Activated CD4-positive, alpha-beta T cell treated with anti-CD3 and anti-CD28 coated beads, Interleukin-2, amount 50 U/mL, for 4 hours (primary cell): ENCODE results near the gene ZNF648.
A peak's percentile ranks its signal among the peaks of the same experiment; 100 is the strongest.
"Not testable (repeated sequence)": the region's sequence is repeated elsewhere in the genome, so short reads cannot be mapped to it uniquely, and the experiment has no call there.

Experiments
- DNase-seq, 2 experiments: peaks; one replicate each; pipeline ENCODE4 v3.0.0-alpha.2; 2020

ZNF648 gene

GRCh38 chr1:182069028-182069466 is 7.5 kb upstream of the ZNF648 start:
- no peak for DNase-seq

DNA sequence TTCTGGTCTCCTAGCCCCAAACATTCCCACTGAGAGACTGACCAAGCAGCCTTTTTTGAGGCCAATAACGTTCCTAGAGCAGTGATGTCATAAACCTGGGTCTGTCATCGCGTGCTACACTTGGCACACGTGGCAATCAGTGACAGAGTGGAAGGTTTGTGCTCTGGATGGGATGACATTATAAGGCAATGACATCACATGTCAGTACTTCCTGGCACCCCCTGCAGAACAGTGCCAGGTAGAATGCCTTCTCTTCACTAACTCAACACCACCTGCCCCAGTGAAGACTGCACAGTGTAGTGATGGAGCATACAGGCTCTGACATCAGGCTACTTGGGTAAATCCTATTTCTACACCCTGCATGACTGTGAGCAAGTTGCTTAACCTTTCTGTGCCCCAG is 5.4 kb upstream of the ZNF648 start:
- no peak for DNase-seq

DNA sequence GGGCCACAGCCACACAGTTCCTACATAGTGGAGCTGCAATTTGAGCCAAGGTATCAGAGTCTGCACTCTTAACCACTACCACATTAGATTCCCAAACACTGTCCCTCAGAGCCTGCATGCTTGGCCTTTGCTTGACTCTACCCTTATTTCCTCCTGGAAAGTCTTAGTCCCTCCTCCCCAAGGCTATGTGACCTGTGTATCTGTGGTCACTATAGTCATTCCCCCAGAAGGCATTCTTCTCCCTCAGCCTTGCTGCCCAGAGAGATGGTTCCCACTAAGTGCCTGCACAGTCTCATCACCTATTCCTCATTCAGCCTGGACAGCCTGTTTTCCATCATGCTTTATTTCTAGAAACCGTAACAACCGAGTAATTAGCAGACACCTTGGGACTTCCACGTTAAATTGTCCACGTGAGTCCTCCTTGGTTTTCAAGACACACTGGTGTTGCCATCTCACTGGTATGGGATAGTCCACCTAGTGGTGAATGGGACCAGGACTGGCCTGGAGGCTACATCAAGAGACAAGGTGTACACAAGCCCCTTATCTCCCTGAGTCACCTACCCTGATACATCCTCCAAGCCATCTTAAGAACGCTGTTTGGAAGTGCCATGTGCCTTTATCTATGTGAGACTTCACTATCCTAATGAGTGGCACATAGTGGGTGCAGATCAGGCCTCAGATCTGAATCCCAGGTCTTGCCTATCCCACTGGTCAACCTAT is 3.8 kb upstream of the ZNF648 start:
- no peak for DNase-seq

GRCh38 chr1:182064611-182065010 is 3.1 kb upstream of the ZNF648 start:
- DNase-seq = no peak

GRCh38 chr1:182062223-182062622 is 711 bp upstream of the ZNF648 start:
- no peak for DNase-seq

- DNase-seq = no peak
These were observed 635 bp downstream of the ZNF648 start for GRCh38 chr1:182060877-182061276.

DNA sequence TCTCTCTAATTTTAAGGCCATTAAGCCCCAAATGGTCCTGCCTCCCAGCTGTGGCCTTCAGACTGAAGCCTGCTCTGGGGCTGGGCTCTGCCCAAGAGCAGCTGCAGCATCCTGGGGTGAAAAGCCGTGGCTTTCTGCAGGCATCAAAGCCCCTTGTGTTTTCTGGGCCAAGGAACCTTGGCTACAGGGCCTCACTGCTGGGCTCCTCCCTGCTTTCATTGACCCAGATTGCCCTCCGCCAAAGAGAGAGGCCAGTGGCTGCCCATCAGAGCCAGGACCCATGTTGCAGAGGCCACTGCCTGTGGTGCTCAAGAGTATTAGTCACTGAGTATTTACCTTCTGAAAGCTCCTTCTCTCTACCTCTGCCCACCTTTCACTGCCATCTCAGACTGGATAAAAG is 1.6 kb downstream of the ZNF648 start:
- no peak for DNase-seq

- DNase-seq = no peak
These were observed 4.7 kb downstream of the ZNF648 start for GRCh38 chr1:182056601-182057366.

GRCh38 chr1:182054698-182055326 is 6.7 kb downstream of the ZNF648 start:
- peak; percentile 50 to 59 for DNase-seq

DNA sequence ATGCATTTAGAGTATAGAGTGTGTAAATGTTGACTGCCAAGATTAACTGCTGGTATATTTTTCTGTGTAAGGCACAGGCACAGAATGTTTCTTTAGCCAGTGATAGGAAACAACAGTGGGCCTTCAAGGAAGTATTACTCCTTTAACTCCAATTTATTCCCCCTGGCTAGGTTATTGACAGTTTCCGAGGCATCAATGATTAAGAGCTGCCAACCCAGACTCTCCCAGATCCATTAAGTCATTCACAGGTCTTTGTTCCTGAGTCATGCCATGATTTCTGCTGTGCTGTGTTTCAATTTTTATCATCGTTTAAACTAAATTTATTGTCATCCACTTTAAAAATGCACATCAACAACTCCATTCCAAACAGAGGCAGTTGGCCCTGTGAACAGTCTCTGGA is 9.2 kb downstream of the ZNF648 start:
- DNase-seq = no peak

DNA sequence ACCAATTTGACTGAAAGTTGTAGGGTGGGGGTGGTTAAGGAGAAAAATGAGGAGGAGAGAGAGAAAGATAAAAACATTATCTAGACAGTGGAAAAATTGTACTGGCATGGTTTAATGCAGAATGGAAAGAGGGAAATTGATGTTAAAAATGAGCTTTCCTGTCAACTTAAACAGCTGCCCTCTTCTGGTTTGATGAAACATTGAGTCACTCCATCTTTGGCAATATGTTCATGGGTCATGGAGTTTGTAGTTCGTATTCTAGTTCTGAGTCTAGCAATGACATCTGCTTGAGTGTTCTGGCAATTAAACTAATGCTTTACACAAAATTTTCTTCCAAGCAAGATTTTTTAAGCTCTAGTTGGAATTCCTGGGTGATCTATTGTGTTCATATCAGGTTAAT is 9.6 kb downstream of the ZNF648 start:
- DNase-seq = no peak

GRCh38 chr1:182050481-182051448 is 10.7 kb downstream of the ZNF648 start:
- DNase-seq = no peak

DNA sequence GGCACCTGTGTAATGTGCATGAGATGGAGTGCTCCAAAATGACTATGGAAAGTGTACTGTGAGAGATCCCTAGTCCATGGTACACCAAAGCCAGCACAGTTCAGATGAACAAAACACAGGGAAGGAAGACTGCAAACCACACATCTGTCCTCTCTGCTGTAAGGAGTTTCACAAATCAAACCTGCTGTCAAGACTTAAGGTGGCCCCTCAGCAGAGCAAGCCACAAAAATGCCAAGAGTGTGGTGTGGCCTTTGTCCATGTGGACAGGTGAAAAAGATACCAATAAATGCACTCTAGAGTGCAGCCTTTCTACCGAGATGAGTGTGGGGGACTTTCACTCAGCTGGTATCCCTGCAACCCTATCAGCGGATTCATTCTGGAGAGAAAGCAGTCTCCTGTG is 12.9 kb downstream of the ZNF648 start:
- no peak for DNase-seq

- no peak for DNase-seq
These were observed 14.7 kb downstream of the ZNF648 start for GRCh38 chr1:182046763-182047162.

DNA sequence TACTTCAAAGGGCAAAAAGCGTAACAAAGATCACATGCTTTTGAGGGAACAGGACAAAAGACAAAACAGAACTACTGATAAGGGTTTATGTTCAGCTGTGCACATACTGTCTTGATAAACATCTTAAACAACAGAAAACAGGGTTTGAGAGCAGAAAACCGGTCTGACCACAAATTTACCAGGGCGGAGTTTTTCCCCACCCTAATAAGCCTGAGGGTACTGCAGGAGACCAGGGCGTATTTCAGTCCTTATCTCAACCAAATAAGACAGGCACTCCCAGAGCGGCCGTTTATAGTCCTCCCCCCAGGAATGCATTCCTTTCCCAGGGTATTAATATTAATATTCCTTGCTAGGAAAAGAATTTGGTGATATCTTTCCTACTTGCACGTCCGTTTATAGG is 16.0 kb downstream of the ZNF648 start:
- DNase-seq = not testable (repeated sequence)

DNA sequence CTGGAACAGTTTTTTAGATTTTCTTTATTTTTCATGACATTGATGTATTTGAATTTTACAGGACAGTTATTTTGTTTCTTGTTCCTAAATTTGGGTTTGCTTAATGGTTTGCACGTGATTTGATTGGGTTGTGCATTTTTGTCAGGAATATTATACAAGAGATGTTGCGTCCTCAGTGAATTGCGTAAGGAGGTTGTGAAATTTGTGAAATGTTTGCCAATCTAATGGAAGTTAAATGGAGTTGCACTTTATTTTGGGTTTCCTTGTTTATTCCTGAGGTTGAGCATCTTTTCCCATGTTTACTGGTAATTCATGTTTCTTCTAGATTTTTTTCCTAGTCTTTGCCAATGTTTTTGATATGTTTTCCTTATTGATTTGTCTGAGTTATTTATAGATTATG is 19.9 kb downstream of the ZNF648 start:
- no peak for DNase-seq

GRCh38 chr1:182038220-182038619 is 23.3 kb downstream of the ZNF648 start:
- no peak for DNase-seq

- no peak for DNase-seq
These were observed 26.3 kb downstream of the ZNF648 start for GRCh38 chr1:182035097-182035770.

- DNase-seq = no peak
These were observed 29.3 kb downstream of the ZNF648 start for GRCh38 chr1:182032251-182032650.

DNA sequence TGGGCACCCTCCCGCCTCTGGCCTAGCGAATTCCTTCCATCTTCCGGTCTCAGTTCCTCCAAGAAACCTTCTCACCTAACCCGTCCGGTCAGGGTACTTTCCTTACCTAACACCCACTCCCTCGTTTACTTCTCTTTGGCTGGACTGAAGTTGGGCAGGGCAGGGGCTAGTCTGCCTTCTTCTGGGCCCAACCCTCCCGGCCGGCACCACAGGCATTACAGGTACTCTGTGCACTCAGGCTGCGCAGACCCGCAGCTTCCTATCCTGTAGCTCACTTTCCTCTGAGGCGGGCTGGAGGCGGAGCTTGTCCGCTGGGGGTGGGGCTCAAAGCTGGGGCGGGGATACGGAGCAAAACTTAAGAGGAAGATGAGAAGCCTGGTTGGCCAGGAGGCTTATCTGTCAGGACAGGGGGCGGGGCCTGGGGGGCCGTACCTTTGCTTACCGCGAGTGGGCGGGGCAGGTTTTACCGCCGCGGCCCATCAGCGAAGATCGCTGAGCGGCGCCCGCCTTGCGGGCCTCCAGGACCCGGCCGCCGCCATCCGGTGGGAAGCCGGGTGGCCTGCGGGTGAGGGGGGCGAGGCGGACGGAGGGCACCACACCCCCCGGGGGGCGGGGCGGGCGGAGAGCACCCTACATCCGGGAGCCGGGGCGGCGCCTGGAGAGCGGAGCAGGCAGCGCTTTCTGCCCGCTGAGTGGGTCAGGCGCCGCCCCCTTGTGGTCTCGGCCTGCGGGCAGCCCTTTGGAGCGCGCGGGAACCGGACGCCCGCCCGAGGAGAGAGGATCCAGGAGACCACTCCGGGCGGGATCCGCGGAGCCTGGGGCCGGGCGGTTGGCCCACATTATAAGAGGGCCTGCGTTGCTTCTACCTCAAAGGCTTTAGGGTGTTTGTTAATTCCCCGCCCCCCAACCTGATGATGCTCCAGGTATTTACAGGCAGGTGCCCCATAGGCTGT is 31.9 kb downstream of the ZNF648 start:
- peak; percentile 97 to 99 for DNase-seq

DNA sequence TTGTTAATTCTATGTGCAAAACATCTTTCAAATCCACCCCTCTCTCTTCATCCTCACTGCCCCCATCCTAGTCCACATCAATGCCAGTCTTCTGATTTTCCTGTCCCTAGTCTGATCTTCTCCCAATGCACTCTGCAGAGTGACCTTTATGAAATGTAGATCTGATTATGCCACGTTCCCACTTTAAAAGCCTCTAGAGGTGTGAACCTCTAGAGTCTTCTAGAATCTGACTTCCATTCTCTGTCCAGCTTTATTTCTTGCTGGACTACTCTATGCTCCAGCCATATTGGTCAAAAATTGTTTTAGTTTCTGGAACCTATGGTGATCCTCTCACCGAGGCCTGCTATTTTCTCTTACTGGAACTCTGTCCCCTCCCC is 32.5 kb downstream of the ZNF648 start:
- DNase-seq = no peak
